Activated CD8-positive, alpha-beta memory T cell treated with anti-CD3 and anti-CD28 coated beads for 24 hours (primary cell): ENCODE data around the gene EPHB4.
"Not testable (repeated sequence)": the region's sequence is repeated elsewhere in the genome, so short reads cannot be mapped to it uniquely, and the experiment has no call there.

ENCODE experiments used
- DNase-seq: peaks from one replicate; pipeline ENCODE4 v3.0.0-alpha.2; 2020

Gene EPHB4

GRCh38 chr7:100827330-100828226, at the start of gene EPHB4:
Gene EPHB4, minus strand, starts transcription at chr7:100827523. Its CDS starts 493 bp downstream, at chr7:100827030.
- DNase-seq: no peak

GRCh38 chr7:100875356-100875751, 48.0 kb upstream of the EPHB4 start:
- DNase-seq: no peak

- DNase-seq: peak; percentile 99
These were observed 47.4 kb upstream of the EPHB4 start, which contains the start of gene SRRT for GRCh38 chr7:100874577-100875355. Gene SRRT, plus strand, starts transcription at chr7:100875103. Its CDS starts 488 bp downstream, at chr7:100875591.

- DNase-seq: peak; percentile 63
These were observed 46.9 kb upstream of the EPHB4 start for GRCh38 chr7:100874300-100874576.

GRCh38 chr7:100873599-100874299, 46.4 kb upstream of the EPHB4 start:
- no peak for DNase-seq

GRCh38 chr7:100867776-100868485, 40.6 kb upstream of the EPHB4 start:
- peak; percentile 65 for DNase-seq

GRCh38 chr7:100867040-100867775, 39.9 kb upstream of the EPHB4 start, which contains the start of gene TRIP6:
Gene TRIP6, plus strand, starts transcription at chr7:100867387. Its CDS starts 111 bp downstream, at chr7:100867498.
- DNase-seq: peak; percentile 87

- no peak for DNase-seq
These were observed 39.4 kb upstream of the EPHB4 start for GRCh38 chr7:100866729-100867039.

- DNase-seq: peak; percentile 80
These were observed 38.8 kb upstream of the EPHB4 start for GRCh38 chr7:100865938-100866728.

- DNase-seq: no peak
These were observed 38.1 kb upstream of the EPHB4 start for GRCh38 chr7:100865372-100865911.

GRCh38 chr7:100864263-100864845, 37.0 kb upstream of the EPHB4 start:
- DNase-seq: no peak

GRCh38 chr7:100863406-100863950, 36.2 kb upstream of the EPHB4 start:
- DNase-seq: no peak

- no peak for DNase-seq
These were observed 34.3 kb upstream of the EPHB4 start for GRCh38 chr7:100861616-100861985.

GRCh38 chr7:100860702-100861615, 33.6 kb upstream of the EPHB4 start:
- no peak for DNase-seq

- DNase-seq: no peak
These were observed 32.5 kb upstream of the EPHB4 start for GRCh38 chr7:100859856-100860255.

GRCh38 chr7:100856871-100857282, 29.6 kb upstream of the EPHB4 start:
- no peak for DNase-seq

GRCh38 chr7:100855515-100855914, 28.2 kb upstream of the EPHB4 start:
- DNase-seq: no peak

- DNase-seq: not testable (repeated sequence)
These were observed 27.6 kb upstream of the EPHB4 start for GRCh38 chr7:100854899-100855298.
